ENCODE results near the gene CTDSP2.

- TF ChIP-seq CTCF (IDR thresholded peaks at IDR 0.05; ENCODE audit: low read depth, low read length): no peak
- TF ChIP-seq EZH2phosphoT487 (IDR thresholded peaks at IDR 0.05; ENCODE audit: low read depth): no peak
Observed at GRCh38 chr12:57894399-57895292, 48.1 kb upstream of the CTDSP2 start.
